HG02798 (cell line): Measurements from ENCODE around the gene USP2.
"Not testable (repeated sequence)": the region's sequence is repeated elsewhere in the genome, so short reads cannot be mapped to it uniquely, and the experiment has no call there.

Source experiments
- ATAC-seq: cut with Tn5 transposase; IDR thresholded peaks from one replicate; pipeline ENCODE4 v1.9.1; 2021; ENCODE audit warnings: mild to moderate bottlenecking; ENCODE audit not compliant: unreplicated experiment, poor library complexity

USP2 gene

DNA sequence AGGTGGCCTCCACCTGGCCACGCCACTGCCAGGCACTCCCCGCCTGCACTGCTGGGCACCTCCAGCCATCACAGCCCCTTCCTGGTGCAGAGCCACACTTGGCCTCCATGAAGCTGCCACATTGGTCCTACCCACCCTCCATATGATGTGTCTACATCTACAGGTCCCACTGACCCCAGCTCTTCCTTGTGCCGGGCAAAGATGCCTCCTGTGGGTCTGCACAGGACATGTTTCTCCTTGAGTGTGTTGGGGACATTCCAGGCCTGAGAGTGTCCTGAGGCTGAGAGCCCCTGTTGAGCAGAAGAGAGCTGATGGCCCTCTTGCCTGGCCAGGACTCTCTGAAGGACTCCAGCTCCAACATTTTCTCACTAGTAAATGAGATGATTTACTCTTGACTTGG, 34.0 kb upstream of the USP2 start:
- no peak for ATAC-seq

DNA sequence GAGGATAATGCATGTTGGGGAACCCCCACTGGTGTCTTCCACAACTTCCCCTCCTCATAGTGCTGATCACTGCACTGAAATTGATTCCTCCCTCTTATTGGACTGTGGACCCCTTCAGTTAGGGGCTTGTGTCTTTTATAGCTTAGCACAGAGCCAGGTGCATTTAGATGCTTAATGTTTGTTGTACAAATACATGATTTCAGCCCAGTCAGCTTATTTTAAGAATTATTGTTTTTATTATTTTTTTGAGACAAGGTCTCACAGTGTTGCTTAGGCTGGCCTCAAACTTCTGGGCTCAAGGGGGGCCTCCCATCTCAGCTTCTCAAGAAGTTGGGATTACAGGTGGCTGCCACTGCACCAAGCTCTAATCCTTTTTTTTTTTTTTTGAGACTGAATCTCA, 33.2 kb upstream of the USP2 start:
- no peak for ATAC-seq

DNA sequence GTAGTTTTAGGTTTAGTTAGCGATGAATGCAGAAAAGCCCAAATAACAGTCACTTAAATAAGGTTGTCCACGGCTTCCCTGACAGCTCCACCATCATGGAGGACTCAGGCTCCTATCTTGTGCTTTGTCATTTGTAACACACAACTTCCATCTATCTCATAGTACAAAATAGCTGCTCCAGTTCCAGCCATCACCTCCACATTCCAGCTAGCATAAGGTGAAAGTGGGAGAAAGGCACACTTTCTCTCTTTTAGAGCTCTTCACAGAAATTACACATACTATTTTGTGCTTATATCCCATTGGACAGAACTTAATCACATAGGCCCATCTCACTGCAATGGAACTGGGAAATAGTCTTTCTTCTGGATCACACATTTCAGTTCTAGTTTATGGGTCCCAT, 32.8 kb upstream of the USP2 start:
- no peak for ATAC-seq

DNA sequence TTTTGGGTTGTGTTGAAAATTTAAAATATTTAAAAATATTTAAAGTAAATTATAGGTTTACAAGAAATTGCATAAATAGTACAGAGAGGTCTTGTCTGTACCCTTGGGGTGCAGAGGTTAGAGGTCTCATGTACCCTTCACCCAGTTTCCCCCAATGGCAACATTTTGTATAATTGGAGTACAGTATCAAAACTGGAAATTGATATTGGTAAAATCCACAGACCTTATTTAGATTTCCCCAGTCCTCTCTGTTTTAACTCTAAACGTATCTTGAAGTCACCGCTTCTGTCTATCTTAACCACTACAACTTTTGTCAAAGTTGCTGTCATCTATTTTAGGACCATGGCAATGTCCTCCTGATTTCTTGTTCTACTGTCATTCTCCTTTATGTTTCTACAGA, 30.6 kb upstream of the USP2 start:
- ATAC-seq: no peak

DNA sequence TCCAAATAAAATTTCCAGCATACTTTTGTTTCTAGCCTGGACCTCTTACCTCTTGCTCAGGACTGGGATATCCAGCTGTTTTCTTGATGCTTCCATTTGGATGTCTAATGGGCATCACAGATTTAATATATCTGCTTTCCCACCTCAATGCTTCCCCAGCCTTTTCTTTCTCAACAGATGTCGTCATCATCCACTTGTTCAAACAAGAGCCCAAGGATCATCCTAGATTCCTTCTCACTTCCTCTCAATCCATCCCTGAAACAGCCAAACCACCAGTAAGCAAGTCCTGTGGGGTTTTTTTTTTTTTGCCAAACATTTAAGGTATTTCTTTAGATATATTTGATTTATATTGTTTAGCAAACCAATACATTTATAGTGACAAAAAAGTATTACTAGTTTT, 29.0 kb upstream of the USP2 start:
- ATAC-seq: no peak

DNA sequence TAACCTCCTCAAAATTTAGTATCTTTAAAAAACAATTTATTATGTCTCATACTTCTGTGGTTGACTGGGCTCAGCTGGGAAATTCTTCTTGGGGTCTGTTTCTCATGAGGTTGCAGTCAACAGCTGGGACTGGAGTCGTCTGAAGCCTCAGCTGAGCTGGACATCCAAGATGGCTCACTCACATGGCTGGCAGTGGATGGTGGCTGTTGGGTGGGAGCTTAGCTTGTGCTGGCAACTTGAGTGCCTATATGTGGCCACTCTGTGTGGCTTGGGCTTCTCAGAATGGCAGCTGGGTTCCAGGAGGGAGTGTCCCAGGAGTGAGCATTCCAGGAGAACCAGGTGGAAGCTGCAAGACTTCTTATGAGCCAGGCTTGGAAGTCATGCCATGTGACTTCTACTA, 28.2 kb upstream of the USP2 start:
- ATAC-seq: no peak

DNA sequence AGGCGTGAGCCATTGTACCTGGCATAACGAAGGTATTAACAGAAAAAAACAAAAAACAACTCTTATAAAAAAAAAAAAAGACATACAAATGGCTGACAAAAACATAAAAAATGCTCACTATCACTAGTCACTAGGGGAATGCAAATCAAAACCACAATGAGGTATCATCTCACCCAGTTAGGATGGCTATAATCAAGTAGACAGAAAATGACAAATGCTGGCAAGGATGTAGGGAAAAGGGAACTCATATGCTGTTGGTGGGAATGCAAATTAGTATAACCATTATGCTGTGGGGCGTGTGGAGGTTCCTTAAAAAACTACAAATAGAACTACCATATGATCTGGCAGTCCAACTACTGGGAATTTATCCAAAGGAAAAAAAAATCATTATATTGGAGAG, 24.5 kb upstream of the USP2 start:
- no peak for ATAC-seq

DNA sequence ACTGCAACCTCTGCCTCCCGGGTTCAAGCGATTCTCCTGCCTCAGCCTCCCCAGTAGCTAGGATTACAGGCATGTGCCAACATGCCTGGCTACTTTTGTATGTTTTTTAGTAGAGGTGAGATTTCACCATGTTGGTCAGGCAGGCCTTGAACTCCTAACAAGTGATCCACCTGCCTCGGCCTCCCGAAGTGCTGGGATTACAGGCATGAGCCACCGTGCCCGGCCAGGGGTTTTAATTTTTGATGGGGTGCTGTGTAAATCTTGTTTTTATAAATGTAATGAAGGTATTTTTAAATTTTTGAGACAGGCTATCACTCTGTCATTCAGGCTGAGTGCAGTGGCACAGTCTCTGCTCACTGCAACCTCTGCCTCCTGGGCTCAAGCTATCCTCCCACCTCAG, 24.0 kb upstream of the USP2 start:
- ATAC-seq: not testable (repeated sequence)

DNA sequence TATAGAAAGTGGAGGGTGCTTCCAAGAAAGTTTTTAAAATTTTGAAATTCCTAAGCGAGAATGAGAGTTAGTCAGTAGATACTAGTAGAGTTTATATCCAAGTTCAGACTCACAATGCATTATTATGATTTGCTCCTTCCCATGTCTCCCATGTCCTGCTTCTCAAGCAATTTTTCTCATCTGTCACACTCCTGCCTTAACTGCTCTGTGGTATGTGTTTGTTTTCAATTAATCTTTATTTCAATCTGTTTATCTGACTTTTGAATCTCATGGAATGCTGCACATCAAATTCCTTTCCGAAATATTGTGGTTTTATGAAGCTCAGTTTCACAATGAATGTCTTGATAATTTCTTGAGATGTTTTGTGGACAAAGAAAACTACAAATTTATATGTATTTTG, 23.4 kb upstream of the USP2 start:
- no peak for ATAC-seq

DNA sequence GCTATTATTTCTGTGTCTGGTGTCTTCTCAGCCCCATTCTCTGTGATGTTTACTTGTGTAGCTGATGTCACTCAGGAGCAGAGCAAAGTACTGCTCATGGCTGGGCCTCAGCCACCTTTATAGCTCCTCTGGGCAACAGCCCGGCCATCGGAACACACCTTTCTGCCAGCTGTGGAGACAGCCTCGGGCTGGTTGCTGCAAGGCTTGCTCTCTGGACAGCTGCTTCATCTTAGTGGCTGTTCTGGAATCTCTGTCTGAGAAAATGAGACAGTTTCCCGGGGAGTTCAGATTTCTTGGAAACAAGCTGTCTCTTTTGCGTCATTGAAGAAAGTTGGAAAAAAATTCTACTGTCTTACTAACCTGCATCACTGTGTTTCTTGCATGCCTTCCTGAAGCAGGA, 21.5 kb upstream of the USP2 start:
- ATAC-seq: no peak

DNA sequence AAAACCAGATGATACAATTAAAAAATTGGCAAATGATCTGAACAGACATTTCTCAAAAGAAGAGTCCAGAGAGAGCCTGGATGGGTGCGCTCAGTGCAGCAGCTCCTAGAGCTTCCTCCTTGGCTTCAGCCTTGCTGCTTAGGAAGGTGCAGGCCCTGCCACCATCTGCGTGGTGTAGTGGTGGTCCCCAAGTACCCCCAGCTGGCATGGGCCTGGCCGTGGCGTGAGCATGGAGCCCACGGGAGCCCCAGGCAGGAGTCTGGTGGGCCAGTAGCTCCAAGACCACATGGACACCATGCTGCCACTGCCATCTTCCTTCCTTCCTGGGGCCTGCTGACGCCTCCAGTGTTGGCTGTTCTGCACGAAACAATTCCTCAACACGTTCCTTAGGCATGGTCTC, 21.0 kb upstream of the USP2 start:
- no peak for ATAC-seq

DNA sequence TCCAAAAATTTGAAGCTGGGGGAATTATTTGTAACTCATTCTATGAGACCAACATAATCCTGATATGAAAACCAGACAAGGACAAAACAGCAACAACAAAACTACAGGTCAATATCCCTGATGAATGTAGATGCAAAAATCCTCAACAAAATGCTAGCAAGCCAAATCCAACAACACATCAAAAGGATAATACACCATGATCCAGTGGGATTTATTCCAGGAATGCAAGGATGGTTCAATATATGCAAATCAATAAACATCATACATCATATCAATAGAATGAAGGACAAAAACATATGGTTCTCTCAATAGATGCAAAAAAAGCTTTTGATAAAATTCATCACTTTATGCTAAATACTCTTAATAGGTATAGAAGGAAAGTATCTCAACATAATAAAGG, 19.4 kb upstream of the USP2 start:
- ATAC-seq: no peak

DNA sequence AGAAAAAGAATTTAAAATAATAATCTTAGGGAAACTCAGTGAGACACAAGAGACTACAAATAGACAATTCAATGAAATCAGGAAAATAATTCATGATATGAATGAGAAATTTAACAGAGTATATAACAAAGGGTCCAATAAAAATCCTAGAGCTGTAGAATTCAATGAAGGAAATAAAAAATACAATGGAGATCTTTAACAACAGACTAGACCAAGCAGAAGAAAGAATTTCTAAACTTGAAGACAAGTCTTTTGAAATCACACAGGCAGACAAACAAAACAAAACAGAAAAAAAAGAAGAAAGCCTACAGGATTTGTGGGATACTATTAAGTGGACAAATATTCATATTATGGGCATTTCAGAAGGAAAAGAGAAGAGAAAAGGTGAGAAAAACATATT, 16.2 kb upstream of the USP2 start:
- no peak for ATAC-seq

DNA sequence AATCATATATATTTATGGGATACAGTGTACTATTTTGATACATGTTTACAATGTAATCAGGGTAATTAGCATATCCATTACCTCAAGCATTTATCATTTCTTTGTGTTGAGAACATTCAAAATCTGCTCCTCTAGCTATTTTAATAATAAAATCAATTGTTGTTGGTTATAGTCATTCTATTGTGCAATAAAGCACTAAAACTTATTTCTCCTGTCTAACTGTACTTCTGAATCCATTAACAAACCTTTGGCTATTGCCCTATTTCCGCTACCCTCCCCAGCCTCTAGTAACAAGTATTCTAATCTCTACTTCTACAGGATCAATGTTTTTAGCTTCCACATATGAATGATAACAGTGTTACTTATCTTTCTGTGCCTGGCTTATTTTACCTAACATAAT, 15.3 kb upstream of the USP2 start:
- ATAC-seq: no peak

DNA sequence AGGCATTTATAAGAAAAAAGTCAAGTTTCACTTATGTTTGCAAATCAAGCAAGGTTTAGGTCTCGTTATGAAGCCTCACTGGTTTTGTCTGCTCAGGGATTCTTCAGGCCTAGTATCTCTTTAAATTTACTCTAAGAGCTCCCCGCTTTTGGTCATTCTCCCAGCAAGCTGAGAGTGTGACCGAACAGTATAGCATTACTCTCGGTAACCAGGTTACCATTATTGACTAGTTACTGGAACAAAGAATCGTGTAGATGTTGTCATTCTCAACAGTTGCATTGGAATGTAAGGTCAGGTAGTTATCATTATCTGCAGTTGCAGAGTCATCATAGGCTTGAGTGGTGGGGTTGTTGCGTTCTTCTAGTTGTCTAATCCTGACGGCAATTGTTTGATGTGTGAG, 9.8 kb upstream of the USP2 start:
- ATAC-seq: no peak

DNA sequence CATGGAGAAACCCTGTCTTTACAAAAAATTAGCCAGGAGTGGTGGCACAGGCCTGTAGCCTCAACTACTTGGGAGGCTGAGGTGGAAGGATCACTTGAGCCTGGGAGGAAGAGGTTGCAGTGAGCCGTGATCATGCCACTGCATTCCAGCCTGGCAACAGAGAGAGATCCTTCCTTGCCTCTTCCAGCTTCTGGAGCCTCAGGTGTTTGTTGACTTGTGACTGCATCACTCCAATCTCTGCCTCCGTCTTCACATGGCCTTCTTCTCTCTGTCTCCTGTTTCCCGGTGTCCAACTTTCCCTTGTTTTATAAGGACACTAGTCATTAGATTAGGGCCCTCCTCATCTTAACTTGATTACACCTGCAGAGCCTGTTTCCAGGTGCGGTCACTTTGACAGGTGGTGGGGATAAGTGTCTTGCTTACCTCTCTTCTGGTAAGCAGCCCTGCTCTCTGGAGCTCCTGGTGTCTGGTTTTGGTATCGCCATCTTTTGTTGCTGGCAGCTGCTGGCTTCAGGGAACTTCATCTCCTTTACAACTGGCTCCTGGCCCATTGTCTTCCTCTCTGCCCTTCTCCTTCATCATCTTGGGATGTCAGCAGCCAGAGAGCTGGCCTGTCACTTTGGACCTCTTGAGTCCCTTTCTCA, 8.2 kb upstream of the USP2 start:
- ATAC-seq: no peak

DNA sequence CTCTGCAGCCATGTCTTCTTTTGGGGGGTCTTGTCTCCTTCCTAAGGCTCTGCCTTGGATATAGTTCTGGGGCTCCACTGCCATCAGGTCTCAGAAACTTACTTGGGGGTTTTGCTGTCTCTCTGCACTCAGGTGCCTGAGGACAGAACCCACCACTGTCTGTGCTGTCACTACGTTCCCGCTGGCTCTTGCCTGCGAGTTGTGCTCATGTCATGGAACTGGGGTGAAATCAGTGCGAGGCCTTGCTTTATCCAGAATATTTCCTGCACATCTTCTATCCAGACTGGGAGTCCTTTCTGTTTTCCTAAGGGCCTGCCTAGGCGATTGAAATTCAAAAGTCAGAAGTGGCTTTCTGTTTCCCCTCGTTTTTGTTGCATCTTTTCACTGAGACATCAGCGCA, 6.6 kb upstream of the USP2 start:
- no peak for ATAC-seq

DNA sequence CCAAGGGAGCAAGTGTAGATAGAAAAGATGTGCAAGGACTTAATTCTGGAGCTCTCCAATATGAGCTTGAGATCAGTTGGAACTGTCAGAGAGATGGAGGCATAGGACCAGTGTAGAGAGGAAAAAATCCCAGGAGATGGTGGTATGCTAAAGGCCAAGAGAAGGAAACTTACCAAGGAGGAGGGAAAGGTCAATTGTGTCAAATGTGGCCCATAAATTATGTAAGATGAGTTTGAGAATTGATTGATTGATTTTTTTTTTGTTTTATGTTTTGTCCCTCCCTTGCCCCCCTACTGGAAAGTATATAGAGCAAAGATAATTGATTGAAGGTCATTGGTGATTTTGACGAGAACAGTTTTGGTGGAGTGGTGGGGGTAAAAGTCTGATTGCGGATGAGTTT, 2.8 kb upstream of the USP2 start:
- ATAC-seq: no peak

DNA sequence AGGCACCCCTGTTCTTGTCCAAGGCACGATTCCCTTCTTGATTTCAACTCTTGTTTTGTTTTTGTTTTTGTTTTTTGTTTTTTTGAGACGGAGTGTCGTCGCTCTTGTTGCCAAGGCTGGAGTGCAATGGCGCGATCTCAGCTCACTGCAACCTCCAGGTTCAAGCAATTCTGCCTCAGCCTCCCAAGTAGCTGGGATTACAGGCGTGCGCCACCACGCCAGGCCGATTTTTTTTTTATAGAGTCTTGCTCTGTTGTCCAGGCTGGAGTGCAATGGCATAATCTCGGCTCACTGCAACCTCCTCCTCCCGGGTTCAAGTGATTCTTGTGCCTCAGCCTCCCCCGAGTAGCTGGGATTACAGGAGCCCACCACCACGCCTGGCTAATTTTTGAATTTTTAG, 1.0 kb upstream of the USP2 start:
- not testable (repeated sequence) for ATAC-seq

DNA sequence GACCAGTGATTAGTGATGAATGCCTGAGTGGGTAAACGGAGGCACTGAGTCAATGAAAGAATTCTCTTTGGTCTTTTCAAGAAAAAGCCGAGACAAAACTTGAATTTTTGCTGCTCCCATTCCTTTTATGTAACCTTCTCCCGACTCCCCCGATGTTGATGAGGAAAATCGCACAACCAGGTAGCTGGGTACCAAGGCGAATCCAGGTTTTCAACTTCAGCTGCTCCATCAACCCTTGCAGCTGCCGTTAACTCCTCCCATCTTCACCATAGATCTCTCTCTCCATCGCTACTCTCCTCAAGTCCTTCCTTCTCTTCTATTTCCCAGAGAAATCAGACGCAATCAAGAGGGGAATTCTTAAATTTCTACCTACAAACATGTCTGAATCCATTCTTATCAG, 611 bp upstream of the USP2 start:
- no peak for ATAC-seq

DNA sequence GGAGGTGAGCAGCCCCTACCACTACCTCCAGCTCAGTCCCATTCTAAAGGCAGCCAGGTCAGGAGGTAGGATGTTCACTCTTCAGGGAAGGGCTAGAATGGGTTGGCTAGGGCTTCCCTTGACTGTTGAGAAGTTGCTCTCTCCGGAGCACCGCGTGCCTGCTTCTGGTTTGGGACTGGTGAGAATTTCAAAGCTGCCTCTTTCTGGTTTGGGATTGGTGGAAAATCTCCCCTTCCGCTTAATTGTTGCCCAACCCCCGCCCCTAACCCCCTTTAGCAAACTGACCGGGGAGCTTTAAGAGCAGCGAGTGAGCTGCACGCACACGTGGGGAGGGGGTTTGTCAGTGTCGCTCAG, 686 bp downstream of the USP2 start:
- ATAC-seq: no peak

DNA sequence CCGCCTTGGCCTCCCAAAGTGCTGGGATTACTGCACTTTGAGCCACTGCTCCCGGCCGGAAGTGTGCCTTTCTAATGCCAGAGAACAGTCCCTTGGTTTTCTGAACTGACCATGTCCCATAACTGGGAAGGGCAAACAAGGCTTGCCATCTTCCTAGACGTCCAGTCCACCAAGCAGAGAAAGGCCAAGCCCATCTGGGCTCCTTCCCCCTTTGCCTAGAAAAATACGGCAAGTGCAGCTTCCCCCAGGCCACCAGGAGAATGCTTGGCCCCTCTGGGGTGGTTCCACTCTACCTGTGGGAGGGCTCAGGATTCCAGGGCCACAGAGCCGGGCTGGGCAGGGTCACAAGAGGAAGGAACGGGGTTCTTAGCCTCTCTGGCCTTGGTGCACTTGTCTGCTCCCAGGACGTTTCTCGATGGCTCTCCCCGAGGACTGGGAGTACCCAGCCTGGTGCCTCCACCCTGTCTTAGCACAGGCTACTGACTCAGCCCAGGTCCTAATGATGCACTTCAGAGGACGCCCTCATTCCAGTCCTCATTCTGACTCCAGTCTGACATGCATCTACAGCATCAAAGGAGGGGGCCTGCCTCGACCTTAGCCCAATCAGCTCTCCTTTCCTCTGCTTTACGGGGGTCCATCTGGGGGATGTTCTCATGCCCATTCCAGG, 1.2 kb downstream of the USP2 start:
- no peak for ATAC-seq
